ENCODE results near the gene MLYCD.

DNA sequence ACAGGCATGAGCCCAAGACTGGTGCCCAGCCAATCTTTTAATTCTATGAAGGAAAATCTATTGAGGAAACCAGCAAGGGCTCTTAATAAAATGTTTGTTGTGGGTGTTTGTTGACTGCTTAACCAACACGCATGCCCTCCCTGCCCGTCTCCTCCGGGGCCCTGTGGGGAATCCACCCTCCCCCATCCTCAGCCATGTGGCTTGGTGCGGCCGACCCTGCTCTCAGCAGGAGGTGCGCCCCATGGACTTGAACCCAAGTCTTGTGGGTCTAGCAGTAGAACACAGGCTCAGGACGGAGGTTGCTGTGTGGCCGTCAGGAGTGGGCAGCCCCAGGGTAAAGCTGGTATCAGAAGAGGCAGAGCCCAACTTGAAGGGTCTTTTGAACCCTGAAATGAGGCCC lies 45.1 kb upstream of the MLYCD start:
- TF ChIP-seq, protein P1, sequence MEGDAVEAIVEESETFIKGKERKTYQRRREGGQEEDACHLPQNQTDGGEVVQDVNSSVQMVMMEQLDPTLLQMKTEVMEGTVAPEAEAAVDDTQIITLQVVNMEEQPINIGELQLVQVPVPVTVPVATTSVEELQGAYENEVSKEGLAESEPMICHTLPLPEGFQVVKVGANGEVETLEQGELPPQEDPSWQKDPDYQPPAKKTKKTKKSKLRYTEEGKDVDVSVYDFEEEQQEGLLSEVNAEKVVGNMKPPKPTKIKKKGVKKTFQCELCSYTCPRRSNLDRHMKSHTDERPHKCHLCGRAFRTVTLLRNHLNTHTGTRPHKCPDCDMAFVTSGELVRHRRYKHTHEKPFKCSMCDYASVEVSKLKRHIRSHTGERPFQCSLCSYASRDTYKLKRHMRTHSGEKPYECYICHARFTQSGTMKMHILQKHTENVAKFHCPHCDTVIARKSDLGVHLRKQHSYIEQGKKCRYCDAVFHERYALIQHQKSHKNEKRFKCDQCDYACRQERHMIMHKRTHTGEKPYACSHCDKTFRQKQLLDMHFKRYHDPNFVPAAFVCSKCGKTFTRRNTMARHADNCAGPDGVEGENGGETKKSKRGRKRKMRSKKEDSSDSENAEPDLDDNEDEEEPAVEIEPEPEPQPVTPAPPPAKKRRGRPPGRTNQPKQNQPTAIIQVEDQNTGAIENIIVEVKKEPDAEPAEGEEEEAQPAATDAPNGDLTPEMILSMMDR (IDR thresholded peaks at IDR 0.05), result no peak
- no peak for TF ChIP-seq POLR2A (IDR thresholded peaks at IDR 0.05)

All from right lobe of liver (tissue), 4 donors.